ENCODE data around the gene TBC1D20.

DNA sequence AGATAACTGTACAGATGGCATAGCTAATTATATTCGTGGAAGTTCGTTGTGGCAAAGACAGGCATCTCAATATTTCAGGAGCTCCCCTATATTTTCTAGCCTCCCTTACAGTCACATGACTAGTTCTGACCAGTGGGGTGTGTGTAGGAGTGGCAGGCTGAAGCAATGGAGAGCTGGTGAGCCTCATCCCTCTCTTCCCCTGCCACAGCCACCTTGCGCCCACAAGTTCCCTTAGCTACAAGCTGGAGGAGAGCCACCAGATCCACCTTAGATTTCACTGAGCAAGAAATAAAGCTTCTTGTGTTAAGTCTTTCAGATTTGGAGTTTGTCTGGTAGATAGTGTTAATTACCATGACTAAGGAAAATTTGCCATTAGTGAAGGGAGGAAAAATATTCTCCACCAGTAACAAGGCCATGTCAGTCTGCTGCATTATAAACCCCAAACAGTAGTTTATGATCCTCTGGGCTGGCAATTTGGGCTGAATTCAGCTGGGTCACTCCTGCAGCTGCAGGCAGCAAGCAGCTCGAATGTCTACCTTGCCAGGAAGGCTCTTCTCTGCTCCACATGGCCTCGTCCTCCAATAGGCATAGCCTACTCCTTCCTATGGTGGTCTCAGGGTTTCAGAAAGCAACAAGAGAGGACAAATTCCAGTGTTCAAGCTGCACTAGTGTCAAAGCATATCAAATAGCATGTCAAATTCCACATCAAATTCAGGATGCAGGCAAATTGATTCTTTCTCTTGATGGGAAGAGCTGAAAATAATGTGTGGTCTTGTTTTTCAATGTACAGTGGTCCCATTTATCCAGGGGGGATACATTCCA lies 61.7 kb downstream of the TBC1D20 start:
- TF ChIP-seq CTCF (IDR thresholded peaks at IDR 0.05) (no peak), POLR2A (IDR thresholded peaks at IDR 0.05) (no peak)
